D721Med (cell line): ENCODE results near the gene CCDC54.

Experiments used
- DNase-seq: peaks from one replicate; pipeline ENCODE4 v3.0.0; 2011; ENCODE audit warnings: low spot score; ENCODE audit not compliant: insufficient read length
- FAIRE-seq: peaks from 2 replicates; lab custom pipeline; 2011; peaks lifted over from hg19 to GRCh38; lab: Jason Lieb, UNC
- CTCF ChIP-seq: IDR thresholded peaks from 2 replicates; pipeline ENCODE4 v1.5.1; 2012; ENCODE audit warnings: mild to moderate bottlenecking, control low read depth; ENCODE audit not compliant: insufficient read depth; ENCODE audit errors: missing control alignments

The CCDC54 gene

GRCh38 chr3:107369791-107370190 is 7.4 kb upstream of the CCDC54 start:
- no peak for FAIRE-seq
- TF ChIP-seq CTCF: no peak
- no peak for DNase-seq

- DNase-seq (no peak), FAIRE-seq (no peak)
- TF ChIP-seq CTCF: no peak
Observed at GRCh38 chr3:107370907-107371306, 6.3 kb upstream of the CCDC54 start.

- FAIRE-seq (no peak), DNase-seq (no peak)
- TF ChIP-seq CTCF: no peak
Observed at GRCh38 chr3:107372506-107372905, 4.7 kb upstream of the CCDC54 start.

GRCh38 chr3:107373896-107374295 is 3.3 kb upstream of the CCDC54 start:
- DNase-seq: no peak
- no peak for TF ChIP-seq CTCF
- FAIRE-seq: no peak

- no peak for DNase-seq
- no peak for FAIRE-seq
- TF ChIP-seq CTCF: no peak
Observed at GRCh38 chr3:107375682-107376081, 1.6 kb upstream of the CCDC54 start.

- FAIRE-seq (no peak), DNase-seq (no peak)
- no peak for TF ChIP-seq CTCF
Observed at GRCh38 chr3:107382631-107383030, 5.4 kb downstream of the CCDC54 start.

GRCh38 chr3:107384428-107384827 is 7.2 kb downstream of the CCDC54 start:
- no peak for FAIRE-seq
- no peak for TF ChIP-seq CTCF
- no peak for DNase-seq
